Hepatocyte (in vitro differentiated cells): ENCODE results near the gene ANO2. TPM values are rescaled to one million over a fixed set of nuclear protein-coding genes. Genes with fewer than 3 reads are reported as not detected.

ENCODE experiments used
- DNase-seq: peaks from one replicate; pipeline ENCODE4 v3.0.0-alpha.2; 2016; ENCODE audit warnings: low spot score
- H2AFZ ChIP-seq: fragments of 200-600 bp; sonication (generic); 2 replicates; pipeline ENCODE4 v1.6.0; 2016; ENCODE audit warnings: antibody characterized with exemption, mild to moderate bottlenecking
- H3K27ac ChIP-seq: fragments of 200-600 bp; sonication (generic); 2 replicates; pipeline ENCODE4 v1.5.1; 2016; ENCODE audit warnings: mild to moderate bottlenecking
- H3K27me3 ChIP-seq: fragments of 200-600 bp; sonication (generic); 2 replicates; pipeline ENCODE4 v1.6.1; 2016
- H3K36me3 ChIP-seq: fragments of 200-600 bp; sonication (generic); replicated peaks from 2 replicates; pipeline ENCODE4 v1.5.1; 2016; ENCODE audit warnings: low read depth; ENCODE audit not compliant: insufficient read depth
- H3K4me1 ChIP-seq: fragments of 200-600 bp; sonication (generic); 2 replicates; pipeline ENCODE4 v1.5.1; 2016; ENCODE audit warnings: mild to moderate bottlenecking, moderate library complexity; ENCODE audit not compliant: insufficient read depth
- H3K4me2 ChIP-seq: fragments of 200-600 bp; sonication (generic); 2 replicates; pipeline ENCODE4 v1.6.0; 2016
- H3K4me3 ChIP-seq: fragments of 200-600 bp; sonication (generic); 2 replicates; pipeline ENCODE4 v1.5.1; 2016; ENCODE audit warnings: mild to moderate bottlenecking
- H3K79me2 ChIP-seq: fragments of 200-600 bp; sonication (generic); 2 replicates; pipeline ENCODE4 v1.6.0; 2017; ENCODE audit warnings: mild to moderate bottlenecking
- H3K9me2 ChIP-seq: fragments of 200-600 bp; sonication (generic); replicated peaks from 2 replicates; pipeline ENCODE4 v1.6.0; 2017; ENCODE audit warnings: mild to moderate bottlenecking; ENCODE audit not compliant: insufficient read depth
- H3K9me3 ChIP-seq: fragments of 200-600 bp; sonication (generic); 2 replicates; pipeline ENCODE4 v1.5.1; 2016; ENCODE audit warnings: low read depth, mild to moderate bottlenecking
- H4K20me1 ChIP-seq: fragments of 200-600 bp; sonication (generic); 2 replicates; pipeline ENCODE4 v1.6.0; 2016; ENCODE audit warnings: mild to moderate bottlenecking; ENCODE audit not compliant: insufficient read depth, poor library complexity, severe bottlenecking
- EZH2 ChIP-seq: fragments of 200-600 bp; sonication (generic); IDR thresholded peaks from 2 replicates; pipeline ENCODE4 v1.6.1; 2016; ENCODE audit warnings: antibody characterized with exemption, mild to moderate bottlenecking, borderline replicate concordance
- EZH2phosphoT487 ChIP-seq: fragments of 200-600 bp; sonication (generic); IDR thresholded peaks from one replicate; pipeline ENCODE4 v1.6.1; 2018; ENCODE audit warnings: antibody characterized with exemption, mild to moderate bottlenecking, low read depth, moderate library complexity; ENCODE audit not compliant: unreplicated experiment, severe bottlenecking
- WGBS: methylation state at CpG from one replicate; pipeline ENCODE4 v1.1.6; 2016; ENCODE audit warnings: low lambda C conversion rate; ENCODE audit errors: missing lambda C conversion rate; 5-methylcytosine and 5-hydroxymethylcytosine counted together
- polyA plus RNA-seq: library from polyadenylated mRNA; unstranded; fragments of >200 nt; fragmentation: Nextera tagmentation; extraction: Ambion mirVana; gene quantifications from 2 replicates; pipeline ENCODE4 v1.2.1, GENCODE V29; 2016
- total RNA-seq: library from RNA; depleted of rRNA; stranded (reverse); fragments of >200 nt; gene quantifications from 2 replicates; pipeline ENCODE4 v1.2.3, GENCODE V29; 2014
- TF ChIP-seq, protein P1 (sequence below): fragments of 200-600 bp; sonication (generic); IDR thresholded peaks from 2 replicates; pipeline ENCODE4 v1.5.1; 2016; ENCODE audit warnings: antibody characterized with exemption, mild to moderate bottlenecking; ENCODE audit not compliant: poor library complexity

Gene ANO2
- total and polyA plus RNA-seq, 2 experiments from 2014 or later = 1.0 to 1.9 TPM

DNA sequence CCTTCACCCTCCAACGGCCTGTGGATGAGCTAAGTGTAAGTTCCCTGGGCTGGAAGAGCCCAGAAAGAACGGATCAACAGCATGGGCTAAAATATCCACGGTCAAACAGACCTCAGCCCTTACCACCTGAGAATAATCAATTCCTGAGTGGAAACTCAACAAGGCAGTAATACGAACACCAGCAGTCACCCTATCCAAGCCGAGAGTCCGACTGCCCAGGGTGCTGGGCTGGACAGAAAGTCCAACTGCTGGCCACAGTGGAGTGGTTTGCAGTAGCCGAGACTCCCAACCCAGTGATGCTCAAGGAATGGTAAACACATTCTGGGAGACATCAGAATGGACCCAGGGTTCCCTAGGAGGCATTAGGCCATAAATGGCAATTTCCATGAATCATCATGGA, 36.8 kb downstream of the ANO2 start:
- DNase-seq = no peak
- no peak overlapping the region for H3K4me2 ChIP-seq
- H3K4me3 ChIP-seq = no peak overlapping the region
- H3K9me3 ChIP-seq = no peaks in the 10 kb centered on the region
- no peak overlapping the region for H2AFZ ChIP-seq
- no peaks in the 10 kb centered on the region for H4K20me1 ChIP-seq
- peaks cover 2% of the 10 kb centered on the region for H3K27me3 ChIP-seq
- H3K79me2 ChIP-seq = no peaks in the 10 kb centered on the region
- H3K4me1 ChIP-seq = no peaks in the 10 kb centered on the region
- H3K9me2 ChIP-seq = no peaks in the 10 kb centered on the region
- no peak for TF ChIP-seq EZH2
- TF ChIP-seq, protein P1, sequence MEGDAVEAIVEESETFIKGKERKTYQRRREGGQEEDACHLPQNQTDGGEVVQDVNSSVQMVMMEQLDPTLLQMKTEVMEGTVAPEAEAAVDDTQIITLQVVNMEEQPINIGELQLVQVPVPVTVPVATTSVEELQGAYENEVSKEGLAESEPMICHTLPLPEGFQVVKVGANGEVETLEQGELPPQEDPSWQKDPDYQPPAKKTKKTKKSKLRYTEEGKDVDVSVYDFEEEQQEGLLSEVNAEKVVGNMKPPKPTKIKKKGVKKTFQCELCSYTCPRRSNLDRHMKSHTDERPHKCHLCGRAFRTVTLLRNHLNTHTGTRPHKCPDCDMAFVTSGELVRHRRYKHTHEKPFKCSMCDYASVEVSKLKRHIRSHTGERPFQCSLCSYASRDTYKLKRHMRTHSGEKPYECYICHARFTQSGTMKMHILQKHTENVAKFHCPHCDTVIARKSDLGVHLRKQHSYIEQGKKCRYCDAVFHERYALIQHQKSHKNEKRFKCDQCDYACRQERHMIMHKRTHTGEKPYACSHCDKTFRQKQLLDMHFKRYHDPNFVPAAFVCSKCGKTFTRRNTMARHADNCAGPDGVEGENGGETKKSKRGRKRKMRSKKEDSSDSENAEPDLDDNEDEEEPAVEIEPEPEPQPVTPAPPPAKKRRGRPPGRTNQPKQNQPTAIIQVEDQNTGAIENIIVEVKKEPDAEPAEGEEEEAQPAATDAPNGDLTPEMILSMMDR = no peak
- TF ChIP-seq EZH2phosphoT487 = no peak
- H3K27ac ChIP-seq = no peak overlapping the region
- no peaks in the 10 kb centered on the region for H3K36me3 ChIP-seq
- WGBS = 92% methylated on average over 7 of the region's 7 CpGs

DNA sequence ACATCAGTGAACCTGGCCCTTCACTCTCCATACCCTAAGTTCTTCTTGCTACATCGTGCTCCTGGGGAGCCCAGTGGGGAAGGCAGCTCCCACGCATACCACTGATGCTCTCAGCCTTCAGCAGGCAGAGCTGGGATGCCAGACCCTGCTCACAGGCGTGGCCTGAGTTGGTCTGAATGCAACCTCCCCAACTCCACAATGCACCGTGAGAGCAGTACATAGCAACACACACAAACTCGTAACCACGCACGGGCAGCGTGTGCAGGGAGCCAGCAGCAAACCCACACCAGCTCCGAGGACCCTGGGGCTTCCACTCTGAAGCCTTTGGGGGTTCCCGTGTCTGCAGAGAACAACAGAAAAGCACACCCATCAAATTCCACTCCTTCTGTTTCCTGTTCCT, 37.3 kb downstream of the ANO2 start:
- no peak for DNase-seq

DNA sequence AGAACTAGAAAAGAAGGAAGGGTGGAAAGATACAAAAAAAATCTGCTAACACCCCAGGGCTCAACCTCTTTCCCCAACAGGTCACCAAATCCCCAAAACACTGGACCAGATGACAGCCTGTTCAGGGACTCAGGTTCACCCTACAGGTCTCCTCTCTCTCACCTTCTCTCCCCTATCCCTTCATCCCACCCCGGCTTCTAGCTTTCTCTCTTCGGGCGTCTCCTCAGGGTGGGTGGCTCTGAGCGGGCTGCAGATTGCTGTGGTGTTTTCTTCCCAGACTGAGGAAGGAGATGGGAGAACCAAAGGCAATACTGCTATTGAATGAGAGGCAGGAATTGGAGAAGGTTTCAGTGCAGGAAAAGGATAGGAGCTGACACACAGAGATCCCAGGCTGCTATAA, 39.3 kb downstream of the ANO2 start:
- H4K20me1 ChIP-seq = no peaks in the 10 kb centered on the region
- no peaks in the 10 kb centered on the region for H3K4me1 ChIP-seq
- no peaks in the 10 kb centered on the region for H3K9me2 ChIP-seq
- TF ChIP-seq, protein P1 = no peak
- no peak for TF ChIP-seq EZH2
- no peak for TF ChIP-seq EZH2phosphoT487
- no peaks in the 10 kb centered on the region for H3K36me3 ChIP-seq
- no peak overlapping the region for H3K4me2 ChIP-seq
- H3K27ac ChIP-seq = no peak overlapping the region
- H2AFZ ChIP-seq = no peak overlapping the region
- no peak overlapping the region for H3K4me3 ChIP-seq
- no peaks in the 10 kb centered on the region for H3K79me2 ChIP-seq
- no peaks in the 10 kb centered on the region for H3K27me3 ChIP-seq
- WGBS = 98% methylated on average over 4 of the region's 4 CpGs
- DNase-seq = no peak
- no peaks in the 10 kb centered on the region for H3K9me3 ChIP-seq

More for the DNA sequence above, 37.3 kb downstream of the ANO2 start:
- Histone ChIP-seq H3K9me2 (no peaks in the 10 kb centered on the region), H3K4me2 (no peak overlapping the region), H3K27me3 (no peaks in the 10 kb centered on the region), H3K79me2 (no peaks in the 10 kb centered on the region), H3K36me3 (no peaks in the 10 kb centered on the region), H3K4me3 (no peak overlapping the region), H4K20me1 (no peaks in the 10 kb centered on the region), H3K4me1 (no peaks in the 10 kb centered on the region), H3K9me3 (no peaks in the 10 kb centered on the region), H3K27ac (no peak overlapping the region), H2AFZ (no peak overlapping the region)
- 89% methylated on average over 10 of the region's 10 CpGs for WGBS
- no peak for TF ChIP-seq EZH2phosphoT487
- TF ChIP-seq, protein P1 = no peak
- no peak for TF ChIP-seq EZH2

- no peak overlapping the region for H2AFZ ChIP-seq
- 71% methylated on average over 6 of the region's 6 CpGs for whole genome bisulfite sequencing
- DNase-seq = no peak
- no peaks in the 10 kb centered on the region for H3K4me1 ChIP-seq
- no peak for TF ChIP-seq EZH2
- no peak for TF ChIP-seq EZH2phosphoT487
- TF ChIP-seq, protein P1 = no peak
- no peak overlapping the region for H3K27ac ChIP-seq
- peaks cover 2% of the 10 kb centered on the region for H3K27me3 ChIP-seq
- H3K79me2 ChIP-seq = no peaks in the 10 kb centered on the region
- H3K36me3 ChIP-seq = no peaks in the 10 kb centered on the region
- H3K4me3 ChIP-seq = no peak overlapping the region
- H3K9me3 ChIP-seq = no peaks in the 10 kb centered on the region
- no peaks in the 10 kb centered on the region for H4K20me1 ChIP-seq
- no peak overlapping the region for H3K4me2 ChIP-seq
- no peaks in the 10 kb centered on the region for H3K9me2 ChIP-seq
Measured at GRCh38 chr12:5904969-5905368, 40.1 kb downstream of the ANO2 start.
